HEK293 (cell line): ENCODE results near the gene FMN1.

ENCODE experiments used
- KLF16 ChIP-seq: fragments of 450-650 bp; formaldehyde crosslinking; IDR thresholded peaks from 2 replicates; pipeline ENCODE4 v1.5.1; 2017; ENCODE audit warnings: missing biosample characterization, missing genetic modification characterization
- PRDM1 ChIP-seq: fragments of 450-650 bp; formaldehyde crosslinking; IDR thresholded peaks from 2 replicates; pipeline ENCODE4; 2016; ENCODE audit warnings: missing biosample characterization, missing genetic modification characterization
- TCF7L2 ChIP-seq: IDR thresholded peaks from 2 replicates; pipeline ENCODE4 v1.6.1; 2011; ENCODE audit warnings: low read depth, mild to moderate bottlenecking, inconsistent platforms, low read length, moderate library complexity, borderline replicate concordance
- ZNF121 ChIP-seq: fragments of 450-650 bp; formaldehyde crosslinking; IDR thresholded peaks from 2 replicates; pipeline ENCODE4 v1.5.1; 2016; ENCODE audit warnings: missing biosample characterization, missing genetic modification characterization
- ZNF416 ChIP-seq: fragments of 450-650 bp; formaldehyde crosslinking; IDR thresholded peaks from 2 replicates; pipeline ENCODE4 v1.5.1; 2016; ENCODE audit warnings: missing biosample characterization, missing genetic modification characterization
- TF ChIP-seq, protein P1 (sequence below): fragments of 450-650 bp; formaldehyde crosslinking; IDR thresholded peaks from 2 replicates; pipeline ENCODE4 v1.5.1; 2016; ENCODE audit warnings: missing biosample characterization, missing genetic modification characterization
- TF ChIP-seq, protein P2 (sequence below): fragments of 450-650 bp; formaldehyde crosslinking; IDR thresholded peaks from 2 replicates; pipeline ENCODE4 v1.5.1; 2016; ENCODE audit warnings: missing biosample characterization, missing genetic modification characterization

- TF ChIP-seq KLF16 (tag by site-specific recombination) = no peak
- TF ChIP-seq, protein P1, sequence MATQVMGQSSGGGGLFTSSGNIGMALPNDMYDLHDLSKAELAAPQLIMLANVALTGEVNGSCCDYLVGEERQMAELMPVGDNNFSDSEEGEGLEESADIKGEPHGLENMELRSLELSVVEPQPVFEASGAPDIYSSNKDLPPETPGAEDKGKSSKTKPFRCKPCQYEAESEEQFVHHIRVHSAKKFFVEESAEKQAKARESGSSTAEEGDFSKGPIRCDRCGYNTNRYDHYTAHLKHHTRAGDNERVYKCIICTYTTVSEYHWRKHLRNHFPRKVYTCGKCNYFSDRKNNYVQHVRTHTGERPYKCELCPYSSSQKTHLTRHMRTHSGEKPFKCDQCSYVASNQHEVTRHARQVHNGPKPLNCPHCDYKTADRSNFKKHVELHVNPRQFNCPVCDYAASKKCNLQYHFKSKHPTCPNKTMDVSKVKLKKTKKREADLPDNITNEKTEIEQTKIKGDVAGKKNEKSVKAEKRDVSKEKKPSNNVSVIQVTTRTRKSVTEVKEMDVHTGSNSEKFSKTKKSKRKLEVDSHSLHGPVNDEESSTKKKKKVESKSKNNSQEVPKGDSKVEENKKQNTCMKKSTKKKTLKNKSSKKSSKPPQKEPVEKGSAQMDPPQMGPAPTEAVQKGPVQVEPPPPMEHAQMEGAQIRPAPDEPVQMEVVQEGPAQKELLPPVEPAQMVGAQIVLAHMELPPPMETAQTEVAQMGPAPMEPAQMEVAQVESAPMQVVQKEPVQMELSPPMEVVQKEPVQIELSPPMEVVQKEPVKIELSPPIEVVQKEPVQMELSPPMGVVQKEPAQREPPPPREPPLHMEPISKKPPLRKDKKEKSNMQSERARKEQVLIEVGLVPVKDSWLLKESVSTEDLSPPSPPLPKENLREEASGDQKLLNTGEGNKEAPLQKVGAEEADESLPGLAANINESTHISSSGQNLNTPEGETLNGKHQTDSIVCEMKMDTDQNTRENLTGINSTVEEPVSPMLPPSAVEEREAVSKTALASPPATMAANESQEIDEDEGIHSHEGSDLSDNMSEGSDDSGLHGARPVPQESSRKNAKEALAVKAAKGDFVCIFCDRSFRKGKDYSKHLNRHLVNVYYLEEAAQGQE = no peak
- TF ChIP-seq TCF7L2 = no peak
- TF ChIP-seq, protein P2, sequence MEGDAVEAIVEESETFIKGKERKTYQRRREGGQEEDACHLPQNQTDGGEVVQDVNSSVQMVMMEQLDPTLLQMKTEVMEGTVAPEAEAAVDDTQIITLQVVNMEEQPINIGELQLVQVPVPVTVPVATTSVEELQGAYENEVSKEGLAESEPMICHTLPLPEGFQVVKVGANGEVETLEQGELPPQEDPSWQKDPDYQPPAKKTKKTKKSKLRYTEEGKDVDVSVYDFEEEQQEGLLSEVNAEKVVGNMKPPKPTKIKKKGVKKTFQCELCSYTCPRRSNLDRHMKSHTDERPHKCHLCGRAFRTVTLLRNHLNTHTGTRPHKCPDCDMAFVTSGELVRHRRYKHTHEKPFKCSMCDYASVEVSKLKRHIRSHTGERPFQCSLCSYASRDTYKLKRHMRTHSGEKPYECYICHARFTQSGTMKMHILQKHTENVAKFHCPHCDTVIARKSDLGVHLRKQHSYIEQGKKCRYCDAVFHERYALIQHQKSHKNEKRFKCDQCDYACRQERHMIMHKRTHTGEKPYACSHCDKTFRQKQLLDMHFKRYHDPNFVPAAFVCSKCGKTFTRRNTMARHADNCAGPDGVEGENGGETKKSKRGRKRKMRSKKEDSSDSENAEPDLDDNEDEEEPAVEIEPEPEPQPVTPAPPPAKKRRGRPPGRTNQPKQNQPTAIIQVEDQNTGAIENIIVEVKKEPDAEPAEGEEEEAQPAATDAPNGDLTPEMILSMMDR (tag by site-specific recombination) = no peak
- TF ChIP-seq ZNF416 = no peak
- TF ChIP-seq PRDM1 (tag by site-specific recombination) = no peak
- TF ChIP-seq ZNF121 (tag by site-specific recombination) = no peak
Observed at GRCh38 chr15:32786906-32787305, 407.6 kb downstream of the FMN1 start.
